ENCODE measurements around the gene GDF10. TPM values are rescaled to one million over a fixed set of nuclear protein-coding genes. Genes with fewer than 3 reads are reported as not detected.

The GDF10 gene
- total RNA-seq, 1 experiment from 2014 or later, result 0.20 TPM

- Histone ChIP-seq H3K79me1 (ENCODE audit: insufficient read depth, low read depth, low read length, poor library complexity, severe bottlenecking) (no peaks in the 10 kb centered on the region), H3K27me3 (ENCODE audit: insufficient read depth, low read length) (no peaks in the 10 kb centered on the region), H3K4ac (ENCODE audit: low read depth, low read length) (no peak overlapping the region), H3T11ph (ENCODE audit: low read length) (no peak overlapping the region), H2BK20ac (ENCODE audit: low read depth, low read length, poor library complexity, severe bottlenecking) (no peak overlapping the region), H3K9me3 (ENCODE audit: control insufficient read depth, low read depth, low read length) (no peaks in the 10 kb centered on the region), H4K20me1 (ENCODE audit: control insufficient read depth, insufficient read depth, insufficient read length) (no peaks in the 10 kb centered on the region), H3K23me2 (ENCODE audit: insufficient read length, low read depth, low read length, poor library complexity, severe bottlenecking) (no peaks in the 10 kb centered on the region), H4K8ac (replicated peaks; ENCODE audit: insufficient read length, low read depth, low read length) (no peak overlapping the region), H3K56ac (ENCODE audit: insufficient read length, low read depth, low read length) (no peak overlapping the region), H3K9ac (ENCODE audit: extremely low read depth, insufficient read length, low read length) (no peak overlapping the region), H2BK5ac (ENCODE audit: insufficient read length, low read length) (no peak overlapping the region), H3K23ac (ENCODE audit: insufficient read length, low read depth, low read length) (no peak overlapping the region), H2AFZ (ENCODE audit: low read length) (no peak overlapping the region), H4K91ac (ENCODE audit: insufficient read length, low read depth, low read length) (no peak overlapping the region), H3K27ac (ENCODE audit: insufficient read length, low read depth, low read length) (no peak overlapping the region), H2BK120ac (ENCODE audit: low read depth, low read length, poor library complexity, severe bottlenecking) (no peak overlapping the region), H4K5ac (ENCODE audit: insufficient read length, low read depth, low read length) (no peak overlapping the region), H3K4me1 (ENCODE audit: insufficient read depth, low read length) (no peaks in the 10 kb centered on the region), H2AK5ac (ENCODE audit: insufficient read length, low read length) (no peak overlapping the region), H3K79me2 (ENCODE audit: insufficient read depth, low read length) (no peaks in the 10 kb centered on the region), H3K4me2 (ENCODE audit: insufficient read depth, insufficient read length, low read length) (no peak overlapping the region), H3K14ac (ENCODE audit: insufficient read depth, low read length) (no peak overlapping the region), H2BK15ac (ENCODE audit: low read depth, low read length) (no peak overlapping the region), H3K18ac (ENCODE audit: insufficient read length, low read depth, low read length) (no peak overlapping the region), H2BK12ac (ENCODE audit: insufficient read length, low read depth, low read length) (no peak overlapping the region)
- no peak for DNase-seq
- WGBS (ENCODE audit: extremely low coverage, insufficient read length, low lambda C conversion rate), result 100% methylated on average over 2 of the region's 6 CpGs
- peaks cover 2 to 3% of the 10 kb centered on the region in 2 experiments; a peak in 1 of 4 replicates for H3K4me1 Mint-ChIP-seq
- H3K36me3 Mint-ChIP-seq (ENCODE audit: insufficient read depth in 1 of 3, low read depth in 3 of 3), result no peaks in the 10 kb centered on the region
- TF ChIP-seq CTCF (conservative IDR thresholded peaks at IDR 0.05), result no peak
- H3K4me3 Mint-ChIP-seq, result no peak overlapping the region
- no peaks in the 10 kb centered on the region for H3K27me3 Mint-ChIP-seq (ENCODE audit: low read depth)
- peaks cover 0 to 2% of the 10 kb centered on the region in 2 experiments; a peak in 1 of 5 replicates for H3K9me3 Mint-ChIP-seq
- H3K27ac Mint-ChIP-seq, result no peak overlapping the region
These were observed 33.5 kb downstream of the GDF10 start for GRCh38 chr10:47333532-47333931.
